ENCODE results near the gene SGMS1. TPM values are rescaled to one million over a fixed set of nuclear protein-coding genes. Genes with fewer than 3 reads are reported as not detected.

SGMS1 gene
- total and polyA plus RNA-seq, 2 donors (not counting 1 experiment from before 2014, with no cell fraction given), result 10.0 to 43.5 TPM

- H3K9me3 ChIP-seq (ENCODE audit: control extremely low read depth in 1 of 3, control insufficient read depth in 2 of 3, insufficient read depth in 1 of 3, low read length in 2 of 3), result no peaks in the 10 kb centered on the region
- H3K4me3 ChIP-seq (ENCODE audit: control extremely low read depth in 1 of 5, extremely low read depth in 1 of 5, insufficient read depth in 1 of 5, low read depth in 2 of 5, low read length in 4 of 5), result no peak overlapping the region
- H3K27ac Mint-ChIP-seq, result no peak overlapping the region
- H3K4me1 Mint-ChIP-seq, result peaks cover 24% of the 10 kb centered on the region
- no peak overlapping the region for H3K9ac ChIP-seq (ENCODE audit: low read length)
- H2AFZ ChIP-seq (ENCODE audit: insufficient read depth, low read depth, low read length, poor library complexity, severe bottlenecking), result no peak overlapping the region
- H3K27me3 ChIP-seq (replicated peaks in 1 of 4; ENCODE audit: control extremely low read depth in 1 of 4, control insufficient read depth in 3 of 4, insufficient read depth in 4 of 4, low read length in 3 of 4), result no peaks in the 10 kb centered on the region
- H3K4me3 Mint-ChIP-seq, result no peak overlapping the region
- TF ChIP-seq CTCF (IDR thresholded peaks at IDR 0.05), result no peak
- TF ChIP-seq EZH2 (IDR thresholded peaks at IDR 0.05; ENCODE audit: borderline replicate concordance, insufficient read depth, low read depth, low read length, poor library complexity, severe bottlenecking), result no peak
- H3K9me3 Mint-ChIP-seq (ENCODE audit: insufficient read depth), result peaks cover 3% of the 10 kb centered on the region
- H3K27me3 Mint-ChIP-seq, result no peaks in the 10 kb centered on the region
- H3K4me2 ChIP-seq (replicated peaks; ENCODE audit: low read depth, low read length, poor library complexity, severe bottlenecking), result no peak overlapping the region
- WGBS (ENCODE audit: insufficient coverage), result 93% methylated on average over 4 of the region's 10 CpGs
- H3K27ac ChIP-seq (ENCODE audit: low read length in 2 of 2), result no peak overlapping the region
- intact Hi-C loops (cut with micrococcal nuclease), result loop anchor here (10.0 kb wide), 1 partner anchor 50 kb away; no protein-coding TSS in a partner anchor
- ChIA-PET CTCF (interaction anchor here (1.0 kb wide), 1 partner anchor 39 kb away, joined by 3 read pairs; no protein-coding TSS in a partner anchor), POLR2A (no interaction called here)
- H4K20me1 ChIP-seq (ENCODE audit: control insufficient read depth, insufficient read depth, low read length, poor library complexity, severe bottlenecking), result no peaks in the 10 kb centered on the region
- DNase-seq (no peak), ATAC-seq (ENCODE audit: low read depth) (no peak)
- H3K4me1 ChIP-seq (ENCODE audit: control insufficient read depth in 2 of 2, insufficient read depth in 2 of 2, low read length in 2 of 2), result peaks cover 9 to 14% of the 10 kb centered on the region in 2 donors
- peaks cover 0 to 17% of the 10 kb centered on the region in 2 experiments for H3K36me3 ChIP-seq (replicated peaks in 1 of 2; ENCODE audit: control extremely low read depth in 1 of 2, control insufficient read depth in 1 of 2, extremely low read depth in 1 of 2, insufficient read depth in 2 of 2, low read length in 1 of 2)
- no peaks in the 10 kb centered on the region for H3K79me2 ChIP-seq (ENCODE audit: control insufficient read depth, insufficient read depth, low read length)
These were observed 309.3 kb downstream of the SGMS1 start for GRCh38 chr10:50314169-50315071.
